Calu3 (cell line): ENCODE measurements around the gene MED22. TPM values are rescaled to one million over a fixed set of nuclear protein-coding genes. Genes with fewer than 3 reads are reported as not detected.

Experiments used
- BruUV-seq: library from RNA; stranded (reverse); fragments of 400-500 nt; replicated peaks from 2 replicates; lab custom pipeline; 2021; lab: Mats Ljungman, UMichigan
- CTCF ChIA-PET: fragments of 300-600 bp; sonication (Branson Sonifier 250); formaldehyde crosslinking; loops from one replicate; lab custom pipeline; 2022; ENCODE audit warnings: antibody characterized with exemption; lab: Charles Lee
- DNase-seq: peaks from one replicate; pipeline ENCODE4 v3.0.0; 2022
- H3K27ac Mint-ChIP-seq: one replicate; pipeline ENCODE4 v1.8.0; 2022; ENCODE audit warnings: mixed read lengths; ENCODE audit not compliant: unreplicated experiment
- H3K27me3 Mint-ChIP-seq: one replicate; pipeline ENCODE4 v1.8.0; 2022; ENCODE audit warnings: mixed read lengths; ENCODE audit not compliant: unreplicated experiment
- H3K36me3 Mint-ChIP-seq: one replicate; pipeline ENCODE4 v1.8.0; 2022; ENCODE audit warnings: mild to moderate bottlenecking, moderate library complexity, mixed read lengths; ENCODE audit not compliant: insufficient read depth, unreplicated experiment
- H3K4me1 Mint-ChIP-seq: one replicate; pipeline ENCODE4 v1.8.0; 2022; ENCODE audit warnings: mild to moderate bottlenecking, low read depth, mixed read lengths; ENCODE audit not compliant: unreplicated experiment
- H3K4me3 Mint-ChIP-seq: one replicate; pipeline ENCODE4 v1.8.0; 2022; ENCODE audit warnings: mild to moderate bottlenecking, low read depth, moderate library complexity, mixed read lengths; ENCODE audit not compliant: unreplicated experiment
- H3K9me3 Mint-ChIP-seq: one replicate; pipeline ENCODE4 v1.8.0; 2022; ENCODE audit warnings: low read depth, mixed read lengths; ENCODE audit not compliant: unreplicated experiment
- intact Hi-C: fragments of 100-400 bp; cut with micrococcal nuclease; formaldehyde crosslinking; loops from one replicate; pipeline ENCODE4 v1.10.0; 2022; ENCODE audit not compliant: unreplicated experiment
- total RNA-seq: library from RNA; stranded (reverse); gene quantifications from 2 replicates; pipeline ENCODE4 v1.2.3, GENCODE V29; 2022
- TF ChIP-seq, protein P1 (sequence below): fragments of 200-600 bp; IDR thresholded peaks from one replicate; pipeline ENCODE4 v1.8.0; 2022; ENCODE audit warnings: antibody characterized with exemption; ENCODE audit not compliant: unreplicated experiment

MED22 gene
- total RNA-seq, 1 experiment from 2014 or later: 27.6 TPM

DNA sequence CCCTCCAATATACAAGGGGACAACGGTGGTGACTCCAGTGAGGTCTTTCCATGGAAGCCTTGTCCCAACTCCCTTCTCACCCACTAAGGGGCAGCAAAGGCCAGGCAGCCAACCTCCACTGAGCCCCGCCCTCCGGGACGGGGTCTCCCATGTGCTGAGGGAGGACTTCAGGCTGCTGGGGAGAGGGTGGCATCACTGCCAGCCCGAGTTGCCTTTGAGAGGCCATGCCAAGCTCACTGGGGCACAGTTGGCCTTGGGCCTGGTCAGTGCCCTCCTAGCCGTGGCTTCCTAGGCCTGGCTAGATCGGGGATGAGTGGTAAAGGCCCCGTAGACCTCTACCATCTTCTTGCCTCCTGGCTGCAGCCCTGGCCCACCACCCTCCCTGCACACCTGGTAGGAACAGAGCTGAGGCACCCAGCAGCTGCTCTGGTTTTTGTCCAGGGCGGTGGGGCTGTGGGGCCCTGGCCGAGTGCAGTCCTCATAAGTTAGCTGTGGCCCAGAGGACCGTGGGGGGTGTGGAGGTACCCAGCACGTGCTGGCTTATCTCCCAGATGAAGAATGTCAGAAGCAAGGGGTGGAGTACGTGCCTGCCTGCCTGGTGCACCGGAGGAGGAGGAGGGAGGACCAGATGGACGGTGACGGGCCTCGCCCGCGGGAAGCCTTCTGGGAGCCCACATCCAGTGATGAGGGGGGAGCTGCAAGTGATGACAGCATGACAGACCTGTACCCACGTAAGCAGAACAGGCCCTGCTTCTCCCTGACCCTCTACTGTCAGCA, 11.7 kb upstream of the MED22 start:
- H3K27ac Mint-ChIP-seq: no peak overlapping the region
- TF ChIP-seq, protein P1, sequence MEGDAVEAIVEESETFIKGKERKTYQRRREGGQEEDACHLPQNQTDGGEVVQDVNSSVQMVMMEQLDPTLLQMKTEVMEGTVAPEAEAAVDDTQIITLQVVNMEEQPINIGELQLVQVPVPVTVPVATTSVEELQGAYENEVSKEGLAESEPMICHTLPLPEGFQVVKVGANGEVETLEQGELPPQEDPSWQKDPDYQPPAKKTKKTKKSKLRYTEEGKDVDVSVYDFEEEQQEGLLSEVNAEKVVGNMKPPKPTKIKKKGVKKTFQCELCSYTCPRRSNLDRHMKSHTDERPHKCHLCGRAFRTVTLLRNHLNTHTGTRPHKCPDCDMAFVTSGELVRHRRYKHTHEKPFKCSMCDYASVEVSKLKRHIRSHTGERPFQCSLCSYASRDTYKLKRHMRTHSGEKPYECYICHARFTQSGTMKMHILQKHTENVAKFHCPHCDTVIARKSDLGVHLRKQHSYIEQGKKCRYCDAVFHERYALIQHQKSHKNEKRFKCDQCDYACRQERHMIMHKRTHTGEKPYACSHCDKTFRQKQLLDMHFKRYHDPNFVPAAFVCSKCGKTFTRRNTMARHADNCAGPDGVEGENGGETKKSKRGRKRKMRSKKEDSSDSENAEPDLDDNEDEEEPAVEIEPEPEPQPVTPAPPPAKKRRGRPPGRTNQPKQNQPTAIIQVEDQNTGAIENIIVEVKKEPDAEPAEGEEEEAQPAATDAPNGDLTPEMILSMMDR: no peak
- CTCF ChIA-PET: interaction anchor here (0.6 kb wide), 1 partner anchor 100 kb away, joined by 4 read pairs; the partner anchor contains the start of gene CACFD1
- DNase-seq: no peak
- H3K4me3 Mint-ChIP-seq: no peak overlapping the region
- H3K36me3 Mint-ChIP-seq: peaks cover 73% of the 10 kb centered on the region
- peaks cover 15% of the 10 kb centered on the region for H3K4me1 Mint-ChIP-seq
- intact Hi-C loops: no loop called here
- no peaks in the 10 kb centered on the region for H3K9me3 Mint-ChIP-seq
- no TSS peak for BruUV-seq
- H3K27me3 Mint-ChIP-seq: no peaks in the 10 kb centered on the region

DNA sequence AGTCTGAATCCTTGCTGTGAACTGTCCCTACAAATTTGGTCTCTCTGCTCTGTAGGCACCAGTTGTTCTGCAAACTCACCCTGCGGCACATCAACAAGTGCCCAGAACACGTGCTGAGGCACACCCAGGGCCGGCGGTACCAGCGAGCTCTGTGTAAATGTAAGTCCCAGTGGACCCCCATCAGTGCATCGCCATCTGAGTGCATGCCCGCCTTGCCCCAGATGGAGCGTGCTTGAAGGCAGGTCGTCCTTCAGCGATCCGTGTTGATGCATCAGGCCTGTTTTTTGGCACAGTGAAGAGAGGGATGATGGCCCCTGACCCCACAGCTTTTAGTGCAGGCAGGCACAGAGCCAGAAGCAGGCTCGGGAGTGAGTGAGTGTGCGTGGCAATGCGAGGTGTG, 9.7 kb upstream of the MED22 start:
- no peak overlapping the region for H3K27ac Mint-ChIP-seq
- no peaks in the 10 kb centered on the region for H3K27me3 Mint-ChIP-seq
- TF ChIP-seq, protein P1: no peak
- peak overlapping the region; percentile 78 for H3K4me3 Mint-ChIP-seq
- H3K36me3 Mint-ChIP-seq: peaks cover 72% of the 10 kb centered on the region
- no TSS peak for BruUV-seq
- peaks cover 23% of the 10 kb centered on the region for H3K4me1 Mint-ChIP-seq
- intact Hi-C loops: loop anchor here (2.0 kb wide), 1 partner anchor 17 kb away; no protein-coding TSS in a partner anchor
- CTCF ChIA-PET: no interaction called here
- no peaks in the 10 kb centered on the region for H3K9me3 Mint-ChIP-seq
- no peak for DNase-seq

DNA sequence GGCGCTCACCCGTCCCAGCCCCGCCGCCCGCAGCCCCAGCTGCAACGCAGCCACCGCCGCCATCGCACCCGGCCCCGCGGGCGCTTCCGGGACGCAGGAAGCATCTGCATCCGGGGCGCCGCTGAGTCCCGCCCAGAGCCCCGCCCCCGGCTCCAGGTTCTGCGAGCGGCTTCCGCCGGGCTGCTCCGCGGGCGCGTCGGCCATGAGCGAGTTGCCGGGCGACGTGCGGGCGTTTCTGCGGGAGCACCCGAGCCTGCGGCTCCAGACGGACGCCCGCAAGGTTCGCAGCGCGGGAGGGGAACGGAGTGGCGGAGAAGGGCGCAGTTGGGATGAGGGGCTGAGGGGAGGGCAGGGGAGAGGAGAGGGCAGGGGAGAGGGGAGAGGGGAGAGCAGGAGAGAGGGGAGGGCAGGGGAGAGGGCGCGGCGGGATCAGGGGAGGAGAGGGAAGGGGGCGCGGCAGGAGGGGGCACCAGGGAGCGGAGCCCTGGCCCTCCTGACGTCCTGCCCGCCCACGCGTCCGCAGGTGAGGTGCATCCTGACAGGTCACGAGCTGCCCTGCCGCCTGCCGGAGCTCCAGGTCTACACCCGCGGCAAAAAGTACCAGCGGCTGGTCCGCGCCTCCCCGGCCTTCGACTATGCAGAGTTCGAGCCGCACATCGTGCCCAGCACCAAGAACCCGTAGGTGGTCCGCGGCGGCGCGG, 8.6 kb upstream of the MED22 start, which contains the start of the genes SURF1 and SURF2:
Gene SURF1 (minus strand): TSS at position 97 of the 701 bp plus-strand sequence. CDS start 34 bp downstream, at position 63.
Gene SURF2 (plus strand): TSS at position 160 of the 701 bp plus-strand sequence. CDS start 43 bp downstream, at position 203.
- peak; percentile 88 for DNase-seq
- BruUV-seq: no TSS peak
- H3K27me3 Mint-ChIP-seq: no peaks in the 10 kb centered on the region
- H3K4me3 Mint-ChIP-seq: peak within 1 kb of the TSS; percentile 78
- H3K36me3 Mint-ChIP-seq: peaks cover 69% of the 10 kb centered on the region
- TF ChIP-seq, protein P1: no peak
- H3K4me1 Mint-ChIP-seq: peaks cover 23% of the 10 kb centered on the region
- H3K9me3 Mint-ChIP-seq: no peaks in the 10 kb centered on the region
- CTCF ChIA-PET: interaction anchor here (0.6 to 0.8 kb wide), 3 partner anchors 9 to 103 kb away, joined by 3 to 5 read pairs (median 3); partner anchors contain the start of gene CACFD1
- H3K27ac Mint-ChIP-seq: peak within 1 kb of the TSS; percentile 42
- intact Hi-C loops: loop anchor here (2.0 kb wide), 1 partner anchor 18 kb away; no protein-coding TSS in a partner anchor

DNA sequence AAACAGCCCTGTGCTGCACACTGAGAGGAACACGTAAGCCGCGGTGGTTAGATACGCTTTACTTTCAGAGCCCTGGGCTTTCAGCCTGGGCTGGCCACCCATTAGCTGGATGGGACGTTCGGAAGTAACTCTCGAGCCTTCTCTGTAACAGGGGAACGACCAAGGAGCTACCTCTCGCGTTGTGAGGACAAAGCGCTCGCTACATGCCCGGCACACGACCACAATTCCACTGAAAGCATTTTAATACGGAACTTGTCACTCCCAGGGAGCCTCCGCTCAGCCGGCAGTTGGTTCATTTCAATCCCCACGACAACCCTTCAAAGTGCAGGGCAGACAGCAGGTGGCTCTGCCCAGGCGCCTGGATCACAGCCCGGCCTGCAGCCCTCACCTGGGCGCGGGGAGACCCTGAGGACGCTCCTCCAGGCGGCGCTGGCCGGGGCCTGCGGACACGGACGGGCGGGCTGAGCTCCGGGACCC, 8.0 kb upstream of the MED22 start:
- Mint-ChIP-seq H3K27me3 (no peaks in the 10 kb centered on the region), H3K9me3 (no peaks in the 10 kb centered on the region), H3K4me3 (peak overlapping the region; percentile 78), H3K36me3 (peaks cover 64% of the 10 kb centered on the region), H3K4me1 (peaks cover 23% of the 10 kb centered on the region), H3K27ac (peak overlapping the region; percentile 42)
- no peak for DNase-seq
- BruUV-seq: no TSS peak
- TF ChIP-seq, protein P1: no peak
- CTCF ChIA-PET: interaction anchor here (0.8 to 0.9 kb wide), 2 partner anchors 104 to 170 kb away, joined by 4 to 5 read pairs; partner anchors contain the start of gene CACFD1
- intact Hi-C loops: loop anchor here (2.0 kb wide), 1 partner anchor 19 kb away; no protein-coding TSS in a partner anchor
